ENCODE results near the gene ANKK1. TPM values are rescaled to one million over a fixed set of nuclear protein-coding genes. Genes with fewer than 3 reads are reported as not detected.

ANKK1 gene
- total RNA-seq, 4 donors from 2014 or later = 0.57 to 3.3 TPM; not detected in 2

- no peaks in the 10 kb centered on the region for H3K4me1 ChIP-seq
- TF ChIP-seq POLR2A (IDR thresholded peaks at IDR 0.05) (no peak), CTCF (IDR thresholded peaks at IDR 0.05) (no peak)
- no peak overlapping the region for H3K27ac ChIP-seq
- DNase-seq = no peak
- no peaks in the 10 kb centered on the region for H3K9me3 ChIP-seq
- no peak overlapping the region for H3K4me3 ChIP-seq
- H3K36me3 ChIP-seq = no peaks in the 10 kb centered on the region
- no peaks in the 10 kb centered on the region for H3K27me3 ChIP-seq
These were observed 13.2 kb downstream of the ANKK1 start for GRCh38 chr11:113400631-113401230.

GRCh38 chr11:113401718-113402117 is 14.1 kb downstream of the ANKK1 start:
- DNase-seq = peak in 2 of 3 donors; percentile 61 to 71
- Histone ChIP-seq H3K9me3 (no peaks in the 10 kb centered on the region), H3K4me3 (no peak overlapping the region), H3K27me3 (no peaks in the 10 kb centered on the region), H3K36me3 (no peaks in the 10 kb centered on the region), H3K27ac (no peak overlapping the region), H3K4me1 (no peaks in the 10 kb centered on the region)
- no peak for TF ChIP-seq CTCF (IDR thresholded peaks at IDR 0.05)
- TF ChIP-seq POLR2A (IDR thresholded peaks at IDR 0.05) = no peak

GRCh38 chr11:113404859-113405430 is 17.4 kb downstream of the ANKK1 start:
- Histone ChIP-seq H3K4me1 (no peaks in the 10 kb centered on the region), H3K27ac (no peak overlapping the region)
- no peak for DNase-seq

GRCh38 chr11:113405724-113406478 is 18.3 kb downstream of the ANKK1 start:
- no peak overlapping the region for H3K4me3 ChIP-seq
- no peaks in the 10 kb centered on the region for H3K36me3 ChIP-seq
- no peaks in the 10 kb centered on the region for H3K4me1 ChIP-seq
- DNase-seq = no peak
- no peak overlapping the region for H3K27ac ChIP-seq
- no peaks in the 10 kb centered on the region for H3K27me3 ChIP-seq
- TF ChIP-seq POLR2A (IDR thresholded peaks at IDR 0.05) (no peak), CTCF (IDR thresholded peaks at IDR 0.05) (no peak)
- H3K9me3 ChIP-seq = no peaks in the 10 kb centered on the region

More at GRCh38 chr11:113404859-113405430, 17.4 kb downstream of the ANKK1 start:
- Histone ChIP-seq H3K4me3 (no peak overlapping the region), H3K27me3 (no peaks in the 10 kb centered on the region), H3K36me3 (no peaks in the 10 kb centered on the region), H3K9me3 (no peaks in the 10 kb centered on the region)
- TF ChIP-seq POLR2A (IDR thresholded peaks at IDR 0.05) (no peak), CTCF (IDR thresholded peaks at IDR 0.05) (no peak)

- H3K4me3 ChIP-seq = no peak overlapping the region
- DNase-seq = no peak
- no peaks in the 10 kb centered on the region for H3K36me3 ChIP-seq
- TF ChIP-seq POLR2A (IDR thresholded peaks at IDR 0.05) = no peak
- H3K27ac ChIP-seq = no peak overlapping the region
- H3K27me3 ChIP-seq = no peaks in the 10 kb centered on the region
- no peaks in the 10 kb centered on the region for H3K9me3 ChIP-seq
- H3K4me1 ChIP-seq = no peaks in the 10 kb centered on the region
These were observed 19.6 kb downstream of the ANKK1 start for GRCh38 chr11:113407163-113407562.

- H3K36me3 ChIP-seq = no peaks in the 10 kb centered on the region
- H3K4me3 ChIP-seq = no peak overlapping the region
- H3K4me1 ChIP-seq = no peaks in the 10 kb centered on the region
- no peaks in the 10 kb centered on the region for H3K9me3 ChIP-seq
- H3K27ac ChIP-seq = no peak overlapping the region
- TF ChIP-seq CTCF (IDR thresholded peaks at IDR 0.05) (no peak), POLR2A (IDR thresholded peaks at IDR 0.05) (no peak)
- no peak for DNase-seq
- no peaks in the 10 kb centered on the region for H3K27me3 ChIP-seq
These were observed 20.6 kb downstream of the ANKK1 start for GRCh38 chr11:113408206-113408605.

All from Peyer's patch (tissue), 4 donors.